H1 (cell line): ENCODE results near the gene DCXR.

ENCODE experiments used
- BCL11A ChIP-seq, 2 experiments: IDR thresholded peaks; one replicate each; pipeline ENCODE4 v1.6.1; 2011; ENCODE audit warnings: low read depth in 2 of 2, low read length in 2 of 2, mild to moderate bottlenecking in 2 of 2
- CREB1 ChIP-seq: IDR thresholded peaks from 2 replicates; pipeline ENCODE4 v1.6.1; 2012; ENCODE audit warnings: inconsistent platforms
- CTCF ChIP-seq, 3 experiments: IDR thresholded peaks; 1 replicate in 2 of 3; 2 replicates in 1 of 3; pipeline versions ENCODE4 v1.5.1 to v1.6.1; 2011; ENCODE audit warnings: low read length in 3 of 3, mild to moderate bottlenecking in 3 of 3, inconsistent platforms in 2 of 3, low read depth in 1 of 3, moderate library complexity in 1 of 3; ENCODE audit not compliant: insufficient read depth in 1 of 3; ENCODE audit errors: control extremely low read depth in 1 of 3
- EZH2 ChIP-seq: fragments of 200-600 bp; sonication (generic); IDR thresholded peaks from 2 replicates; pipeline ENCODE4 v1.7.1; 2012; ENCODE audit warnings: low read depth, mild to moderate bottlenecking, moderate library complexity, low read length, inconsistent platforms; ENCODE audit not compliant: severe bottlenecking
- JUN ChIP-seq: IDR thresholded peaks from 2 replicates; pipeline ENCODE4 v1.6.1; 2011; ENCODE audit warnings: low read depth, mild to moderate bottlenecking, improper control_type of control experiment, low read length
- PHF8 ChIP-seq: fragments of 200-600 bp; sonication (generic); conservative IDR thresholded peaks from 2 replicates; pipeline ENCODE4 v1.7.1; 2012; ENCODE audit warnings: low read depth, mild to moderate bottlenecking, inconsistent platforms, low read length, moderate library complexity
- POLR2A ChIP-seq, 2 experiments: IDR thresholded peaks; 1 replicate in 1 of 2; 2 replicates in 1 of 2; pipeline ENCODE4 v1.6.1; 2011; ENCODE audit warnings: low read depth in 2 of 2, low read length in 2 of 2, mild to moderate bottlenecking in 2 of 2; ENCODE audit errors: control extremely low read depth in 1 of 2
- SIX5 ChIP-seq: IDR thresholded peaks from 2 replicates; pipeline ENCODE4 v1.6.1; 2011; ENCODE audit warnings: mild to moderate bottlenecking, low read depth, low read length

GRCh38 chr17:82000803-82001570, 36.5 kb downstream of the DCXR start:
- TF ChIP-seq EZH2 = no peak
- no peak for TF ChIP-seq POLR2A (IDR thresholded peaks at IDR 0.05; ENCODE audit: control extremely low read depth in 1 of 2, low read depth in 2 of 2, low read length in 2 of 2)
- TF ChIP-seq JUN = no peak
- no peak for TF ChIP-seq CTCF (IDR thresholded peaks at IDR 0.05; ENCODE audit: control extremely low read depth in 1 of 3, insufficient read depth in 1 of 3, low read depth in 1 of 3, low read length in 3 of 3)
- TF ChIP-seq PHF8 = no peak
- no peak for TF ChIP-seq BCL11A (IDR thresholded peaks at IDR 0.05; ENCODE audit: low read depth in 2 of 2, low read length in 2 of 2)
- no peak for TF ChIP-seq CREB1
- TF ChIP-seq SIX5 = no peak
